GM19351 (cell line): ENCODE data around the gene TMEM229B.

Experiments
- ATAC-seq: cut with Tn5 transposase; IDR thresholded peaks from one replicate; pipeline ENCODE4 v1.9.1; 2021; ENCODE audit warnings: mild to moderate bottlenecking, moderate library complexity; ENCODE audit not compliant: unreplicated experiment

The TMEM229B gene

GRCh38 chr14:67425608-67426007 is 62.9 kb downstream of the TMEM229B start:
- ATAC-seq = no peak

GRCh38 chr14:67424539-67424938 is 64.0 kb downstream of the TMEM229B start:
- ATAC-seq = no peak

GRCh38 chr14:67423424-67423823 is 65.1 kb downstream of the TMEM229B start:
- no peak for ATAC-seq

GRCh38 chr14:67421356-67422224 is 66.9 kb downstream of the TMEM229B start:
- no peak for ATAC-seq
